Endothelial cell (in vitro differentiated cells): ENCODE data around the gene UBASH3B. TPM values are rescaled to one million over a fixed set of nuclear protein-coding genes. Genes with fewer than 3 reads are reported as not detected.

Experiments
- DNase-seq: peaks from one replicate; pipeline ENCODE4 v3.0.0; 2021; ENCODE audit warnings: low spot score
- H3K27ac Mint-ChIP-seq: one replicate; pipeline ENCODE4 v1.8.0; 2021; ENCODE audit warnings: mixed read lengths, inconsistent platforms; ENCODE audit not compliant: unreplicated experiment
- H3K27me3 Mint-ChIP-seq: one replicate; pipeline ENCODE4 v1.8.0; 2021; ENCODE audit warnings: mild to moderate bottlenecking, moderate library complexity, mixed read lengths, inconsistent platforms; ENCODE audit not compliant: unreplicated experiment
- H3K36me3 Mint-ChIP-seq: one replicate; pipeline ENCODE4 v1.8.0; 2021; ENCODE audit warnings: mild to moderate bottlenecking, low read depth, mixed read lengths, inconsistent platforms; ENCODE audit not compliant: unreplicated experiment
- H3K4me1 Mint-ChIP-seq: one replicate; pipeline ENCODE4 v1.8.0; 2021; ENCODE audit warnings: mild to moderate bottlenecking, mixed read lengths, inconsistent platforms; ENCODE audit not compliant: unreplicated experiment
- H3K4me3 Mint-ChIP-seq: one replicate; pipeline ENCODE4 v1.8.0; 2021; ENCODE audit warnings: mild to moderate bottlenecking, mixed read lengths, inconsistent platforms; ENCODE audit not compliant: unreplicated experiment
- H3K9me3 Mint-ChIP-seq: one replicate; pipeline ENCODE4 v1.8.0; 2021; ENCODE audit warnings: mixed read lengths, inconsistent platforms; ENCODE audit not compliant: unreplicated experiment
- total RNA-seq: library from RNA; stranded (reverse); fragmentation: NEBNext Ultra II Directional; extraction: Animal tissue kit (Norgen Biotek cat#: 25700); gene quantifications from one replicate; pipeline ENCODE4 v1.2.1, GENCODE V29; 2021; ENCODE audit not compliant: unreplicated experiment
- TF ChIP-seq, protein P1 (sequence below): fragments of 200-600 bp; sonication (generic); IDR thresholded peaks from one replicate; pipeline ENCODE4 v1.5.0; 2021; ENCODE audit warnings: antibody characterized with exemption; ENCODE audit not compliant: unreplicated experiment

Gene UBASH3B
- total RNA-seq, 1 donor from 2014 or later = 43.3 TPM

GRCh38 chr11:122804161-122804560, 148.6 kb downstream of the UBASH3B start:
- peak overlapping the region; percentile 18 for H3K4me3 Mint-ChIP-seq
- H3K27ac Mint-ChIP-seq = peak overlapping the region; percentile 95
- peaks cover 5% of the 10 kb centered on the region for H3K27me3 Mint-ChIP-seq
- no peaks in the 10 kb centered on the region for H3K9me3 Mint-ChIP-seq
- TF ChIP-seq, protein P1, sequence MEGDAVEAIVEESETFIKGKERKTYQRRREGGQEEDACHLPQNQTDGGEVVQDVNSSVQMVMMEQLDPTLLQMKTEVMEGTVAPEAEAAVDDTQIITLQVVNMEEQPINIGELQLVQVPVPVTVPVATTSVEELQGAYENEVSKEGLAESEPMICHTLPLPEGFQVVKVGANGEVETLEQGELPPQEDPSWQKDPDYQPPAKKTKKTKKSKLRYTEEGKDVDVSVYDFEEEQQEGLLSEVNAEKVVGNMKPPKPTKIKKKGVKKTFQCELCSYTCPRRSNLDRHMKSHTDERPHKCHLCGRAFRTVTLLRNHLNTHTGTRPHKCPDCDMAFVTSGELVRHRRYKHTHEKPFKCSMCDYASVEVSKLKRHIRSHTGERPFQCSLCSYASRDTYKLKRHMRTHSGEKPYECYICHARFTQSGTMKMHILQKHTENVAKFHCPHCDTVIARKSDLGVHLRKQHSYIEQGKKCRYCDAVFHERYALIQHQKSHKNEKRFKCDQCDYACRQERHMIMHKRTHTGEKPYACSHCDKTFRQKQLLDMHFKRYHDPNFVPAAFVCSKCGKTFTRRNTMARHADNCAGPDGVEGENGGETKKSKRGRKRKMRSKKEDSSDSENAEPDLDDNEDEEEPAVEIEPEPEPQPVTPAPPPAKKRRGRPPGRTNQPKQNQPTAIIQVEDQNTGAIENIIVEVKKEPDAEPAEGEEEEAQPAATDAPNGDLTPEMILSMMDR = no peak
- peaks cover 17% of the 10 kb centered on the region for H3K36me3 Mint-ChIP-seq
- peak; percentile 28 for DNase-seq
- H3K4me1 Mint-ChIP-seq = peaks cover 32% of the 10 kb centered on the region

- H3K27ac Mint-ChIP-seq = peak overlapping the region; percentile 95
- H3K36me3 Mint-ChIP-seq = peaks cover 17% of the 10 kb centered on the region
Measured at GRCh38 chr11:122804796-122805195, 149.3 kb downstream of the UBASH3B start.

GRCh38 chr11:122807731-122808477, 152.4 kb downstream of the UBASH3B start:
- TF ChIP-seq, protein P1 = no peak
- H3K4me1 Mint-ChIP-seq = peaks cover 38% of the 10 kb centered on the region
- H3K27ac Mint-ChIP-seq = peak overlapping the region; percentile 93
- peaks cover 4% of the 10 kb centered on the region for H3K27me3 Mint-ChIP-seq
- H3K36me3 Mint-ChIP-seq = peaks cover 17% of the 10 kb centered on the region
- H3K4me3 Mint-ChIP-seq = no peak overlapping the region
- H3K9me3 Mint-ChIP-seq = no peaks in the 10 kb centered on the region
- no peak for DNase-seq

More at GRCh38 chr11:122804796-122805195, 149.3 kb downstream of the UBASH3B start:
- Mint-ChIP-seq H3K4me3 (peak overlapping the region; percentile 29), H3K27me3 (peaks cover 5% of the 10 kb centered on the region), H3K9me3 (no peaks in the 10 kb centered on the region), H3K4me1 (peaks cover 32% of the 10 kb centered on the region)
- DNase-seq = no peak
- TF ChIP-seq, protein P1 = no peak

DNA sequence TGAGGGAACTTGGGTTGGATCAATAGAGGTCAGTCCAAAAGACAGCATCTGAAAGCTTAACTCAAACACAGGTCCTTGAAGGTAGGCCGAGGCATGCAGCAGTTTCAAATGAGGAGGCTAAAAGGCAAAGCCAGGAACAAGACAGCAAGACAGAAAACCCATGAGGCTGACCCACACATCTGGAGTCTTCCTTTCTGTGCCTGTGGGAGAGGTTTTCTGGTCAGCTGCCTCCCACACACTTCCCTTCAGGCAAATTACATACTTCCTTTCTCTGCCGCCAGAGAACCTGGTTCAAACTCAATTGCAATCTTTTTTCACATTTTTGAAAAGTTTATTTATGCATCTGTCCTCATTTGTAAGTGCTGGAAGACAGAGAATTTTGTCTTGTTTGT, 153.0 kb downstream of the UBASH3B start:
- Mint-ChIP-seq H3K36me3 (peaks cover 11% of the 10 kb centered on the region), H3K9me3 (no peaks in the 10 kb centered on the region), H3K27ac (peak overlapping the region; percentile 93), H3K27me3 (peaks cover 2% of the 10 kb centered on the region), H3K4me3 (no peak overlapping the region), H3K4me1 (peaks cover 32% of the 10 kb centered on the region)
- TF ChIP-seq, protein P1 = no peak
- DNase-seq = no peak

- H3K4me1 Mint-ChIP-seq = peaks cover 20% of the 10 kb centered on the region
- TF ChIP-seq, protein P1 = no peak
- no peak for DNase-seq
- no peak overlapping the region for H3K27ac Mint-ChIP-seq
- H3K27me3 Mint-ChIP-seq = no peaks in the 10 kb centered on the region
- no peak overlapping the region for H3K4me3 Mint-ChIP-seq
- H3K9me3 Mint-ChIP-seq = no peaks in the 10 kb centered on the region
- H3K36me3 Mint-ChIP-seq = peaks cover 2% of the 10 kb centered on the region
Measured at GRCh38 chr11:122809866-122810265, 154.3 kb downstream of the UBASH3B start.
